Suprapubic skin (tissue), 4 donors: Measurements from ENCODE around the gene MAPK8IP2.

ENCODE experiments used
- CTCF ChIP-seq, 2 donors: fragments of 200-600 bp in 1 of 2; fragments of 450-650 bp in 1 of 2; sonication (generic) in 1 of 2; IDR thresholded peaks; one replicate each; pipeline ENCODE4 v1.5.1; 2016 to 2019; ENCODE audit warnings: antibody characterized with exemption in 2 of 2, mild to moderate bottlenecking in 1 of 2, moderate library complexity in 1 of 2
- EP300 ChIP-seq: sonication (generic); formaldehyde crosslinking; IDR thresholded peaks from one replicate; pipeline ENCODE4 v1.6.1; 2017; ENCODE audit warnings: antibody characterized with exemption
- POLR2A ChIP-seq, 2 donors: fragments of 450-650 bp; IDR thresholded peaks; one replicate each; pipeline ENCODE4 v1.6.1; 2017; ENCODE audit warnings: antibody characterized with exemption in 2 of 2, mild to moderate bottlenecking in 2 of 2, moderate library complexity in 2 of 2
- POLR2AphosphoS5 ChIP-seq, 3 donors: sonication (generic); formaldehyde crosslinking; IDR thresholded peaks; one replicate each; pipeline ENCODE4 v1.6.1; 2017; ENCODE audit warnings: antibody characterized with exemption in 3 of 3

DNA sequence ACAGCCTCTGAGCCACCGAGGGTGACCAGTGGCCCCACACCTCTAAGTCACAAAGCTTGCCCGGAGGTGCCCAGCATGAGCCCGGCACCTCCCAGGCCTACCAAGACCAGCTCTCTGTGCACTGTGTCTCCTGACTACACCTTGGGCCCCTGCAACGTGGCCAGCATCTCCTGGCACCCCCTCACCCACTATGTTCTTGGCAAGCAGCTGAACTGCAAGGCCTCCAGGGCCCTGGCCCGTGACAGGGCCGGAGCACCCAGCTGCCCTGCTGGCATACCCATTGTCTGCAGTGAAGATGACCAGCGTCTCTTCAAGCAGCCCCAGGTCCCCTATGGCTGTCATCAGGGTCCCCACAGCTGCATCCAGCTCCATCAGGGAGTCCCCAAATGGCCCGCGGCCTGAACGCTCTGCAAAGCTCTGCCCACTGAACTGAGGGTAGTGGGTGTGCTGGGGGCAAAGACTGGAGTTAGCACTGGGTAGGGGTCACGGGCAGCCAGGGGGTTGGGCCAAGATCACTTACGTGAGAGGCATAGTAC is 25.8 kb downstream of the MAPK8IP2 start:
- TF ChIP-seq POLR2AphosphoS5 (IDR thresholded peaks at IDR 0.05) (no peak), CTCF (IDR thresholded peaks at IDR 0.05) (no peak), EP300 (no peak), POLR2A (IDR thresholded peaks at IDR 0.05) (no peak)
